DMS153 (cell line): Measurements from ENCODE around the gene TRAK1.

Source experiments
- DNase-seq: peaks from one replicate; lab custom pipeline; 2025; lab: John Stamatoyannopoulos, UW

The TRAK1 gene

DNA sequence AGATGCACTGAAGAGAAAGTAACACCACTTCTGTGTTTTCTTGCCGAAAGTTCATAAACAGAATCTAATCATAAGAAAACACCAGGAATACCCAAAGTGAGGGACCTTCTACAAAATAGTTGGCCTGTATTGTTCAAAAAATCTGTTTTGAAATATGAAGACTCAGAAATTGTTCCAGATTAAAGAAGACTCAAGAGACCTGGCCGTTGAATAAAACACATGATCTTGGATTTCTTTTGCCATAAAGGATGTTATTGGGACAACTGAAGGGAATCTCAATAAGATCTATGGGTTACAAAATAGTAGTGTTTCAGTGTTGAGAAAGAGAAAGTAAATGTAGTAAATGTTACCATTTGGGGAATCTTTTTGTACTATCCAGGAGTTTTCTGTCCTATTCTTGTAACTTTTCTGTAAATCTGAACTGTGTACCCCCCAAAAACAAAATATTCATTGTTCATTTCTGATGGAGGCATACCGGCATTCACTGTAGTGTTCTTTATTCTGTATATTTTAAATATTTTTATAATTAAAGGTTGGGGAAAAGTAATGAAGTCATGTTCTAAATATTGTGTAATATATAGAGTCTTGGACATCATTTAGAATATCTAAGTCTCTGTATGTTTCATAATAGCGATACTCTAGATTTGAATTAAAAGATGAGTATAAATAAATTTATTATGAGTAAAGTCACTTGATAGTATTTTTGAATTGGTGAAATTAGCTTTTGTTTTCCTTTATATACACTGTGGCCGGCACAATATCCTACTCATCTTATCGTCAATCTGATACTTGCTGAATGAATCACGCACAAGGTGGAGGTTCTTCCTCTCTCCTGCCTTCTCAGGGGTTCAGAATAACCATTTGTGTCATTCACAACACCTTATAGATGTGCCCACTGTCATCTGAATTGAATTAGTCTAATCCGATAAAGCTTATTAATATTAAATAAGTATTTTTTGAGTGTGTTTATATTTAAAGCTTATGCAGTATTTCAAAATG is 66.7 kb downstream of the TRAK1 start:
- DNase-seq = no peak

DNA sequence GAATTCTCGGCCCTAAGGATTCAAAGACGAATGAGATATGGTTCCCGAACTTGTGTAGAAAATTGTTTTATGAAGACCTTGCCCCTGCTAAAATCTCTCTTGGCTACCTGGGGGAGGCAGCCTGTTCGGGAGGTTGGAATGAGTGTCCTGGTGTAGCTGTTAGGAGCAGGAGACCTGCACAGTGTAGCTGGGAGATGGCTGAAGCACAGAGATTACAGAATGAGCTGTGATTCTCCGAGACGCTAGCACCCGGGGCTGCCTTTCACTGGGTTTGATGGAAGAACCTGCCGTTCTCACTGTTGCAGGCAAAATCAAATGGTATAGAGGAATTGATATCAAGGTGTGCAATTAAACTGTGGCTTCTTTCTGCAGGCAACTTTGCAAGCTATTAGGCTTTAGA is 68.0 kb downstream of the TRAK1 start:
- DNase-seq = no peak

DNA sequence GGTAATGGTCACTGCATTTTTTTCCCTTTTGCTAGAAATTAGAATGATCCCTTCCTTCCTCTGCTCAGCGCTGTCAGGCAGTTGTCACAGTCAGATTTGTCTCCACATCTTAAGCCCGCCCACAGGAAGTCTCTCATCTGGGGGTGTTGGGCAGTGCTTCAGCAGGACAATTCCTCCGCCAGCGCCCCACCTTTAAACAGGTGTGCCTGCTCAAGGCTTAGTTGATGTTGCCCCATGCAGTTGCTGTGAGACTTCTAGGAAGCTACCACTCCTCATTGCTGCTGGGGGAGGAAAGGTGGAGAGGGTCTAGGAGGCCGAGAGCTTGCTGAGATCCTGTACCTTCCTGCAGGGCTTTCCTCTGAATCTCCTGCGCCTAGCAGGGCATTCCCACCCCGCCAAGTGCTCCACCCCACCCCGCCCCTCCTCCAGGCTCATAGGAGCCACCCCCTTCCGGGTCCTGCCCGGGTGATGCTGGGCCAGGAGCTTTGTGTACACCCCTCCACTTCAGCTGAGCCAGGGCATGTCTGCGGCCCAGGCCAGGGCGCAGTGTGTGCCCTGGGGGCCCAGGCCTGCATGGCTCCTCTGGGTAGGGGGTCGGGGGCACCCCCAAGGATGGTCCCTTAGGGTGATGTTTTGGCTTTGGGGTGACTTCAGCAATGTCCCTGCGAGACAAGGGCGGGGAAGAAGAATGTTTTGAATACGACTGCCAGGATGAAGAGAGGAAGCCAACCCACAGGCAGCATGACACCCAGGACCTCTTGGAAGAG is 68.7 kb downstream of the TRAK1 start:
- peak; percentile 48 for DNase-seq

DNA sequence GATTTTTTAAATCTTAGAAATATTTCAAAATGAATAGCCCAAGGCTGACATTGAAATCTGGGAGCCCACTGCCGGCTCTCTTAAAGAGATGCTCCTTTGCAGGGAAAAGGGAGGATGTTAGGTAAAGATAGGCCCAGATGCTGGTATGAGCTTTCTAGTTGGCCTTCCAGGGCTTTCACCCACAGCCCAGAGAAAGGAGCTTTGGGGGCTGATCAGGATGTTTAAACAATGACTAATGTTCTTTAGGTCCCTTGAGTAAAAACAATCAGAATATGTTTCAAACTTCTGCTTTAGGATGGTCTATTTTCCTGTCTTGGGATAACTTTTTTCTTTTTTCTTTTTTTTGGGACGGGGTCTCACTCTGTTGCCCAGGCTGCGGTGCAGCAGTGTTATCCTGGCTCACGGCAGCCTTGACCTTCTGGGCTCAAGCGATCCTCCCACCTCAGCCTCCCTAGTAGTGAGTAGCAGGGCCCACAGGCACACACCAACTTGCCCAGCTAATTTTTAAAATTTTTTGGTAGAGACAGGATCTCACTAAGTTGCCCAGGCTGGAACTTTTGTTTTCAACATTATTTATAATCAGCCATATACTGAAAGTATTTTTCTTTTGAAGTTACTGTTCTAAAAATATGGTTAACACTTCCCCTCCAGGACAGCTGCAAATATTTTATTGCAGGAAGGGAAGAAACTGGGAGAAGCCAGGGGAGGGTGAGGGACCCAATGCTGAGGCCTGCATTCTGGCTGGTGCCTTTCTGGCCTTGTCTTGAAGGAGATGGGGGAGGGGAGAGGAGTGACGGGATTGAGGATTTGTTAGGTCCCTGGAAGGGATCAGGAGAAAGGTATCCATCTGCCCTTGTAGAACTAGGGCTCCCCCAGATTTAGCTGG is 70.1 kb downstream of the TRAK1 start:
- DNase-seq = no peak

DNA sequence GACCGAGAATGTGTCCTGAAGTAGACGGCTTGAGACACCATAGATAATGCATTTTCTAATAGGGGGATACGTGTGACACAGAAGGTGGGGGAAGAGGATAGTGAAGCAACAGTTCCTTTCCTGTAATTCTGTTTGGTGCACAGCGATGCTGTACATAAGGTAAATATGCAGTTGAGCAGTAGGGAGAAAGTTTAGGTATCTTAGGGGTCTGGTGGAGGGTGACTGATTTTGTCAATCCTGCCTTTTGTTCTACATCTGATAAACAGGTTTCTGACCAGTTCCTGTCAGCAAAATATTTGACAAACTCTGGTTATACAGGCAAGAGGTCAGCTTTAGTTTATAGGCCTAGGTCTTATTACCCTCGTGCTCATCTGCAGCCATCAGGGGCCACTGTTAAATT is 71.3 kb downstream of the TRAK1 start:
- DNase-seq = no peak

DNA sequence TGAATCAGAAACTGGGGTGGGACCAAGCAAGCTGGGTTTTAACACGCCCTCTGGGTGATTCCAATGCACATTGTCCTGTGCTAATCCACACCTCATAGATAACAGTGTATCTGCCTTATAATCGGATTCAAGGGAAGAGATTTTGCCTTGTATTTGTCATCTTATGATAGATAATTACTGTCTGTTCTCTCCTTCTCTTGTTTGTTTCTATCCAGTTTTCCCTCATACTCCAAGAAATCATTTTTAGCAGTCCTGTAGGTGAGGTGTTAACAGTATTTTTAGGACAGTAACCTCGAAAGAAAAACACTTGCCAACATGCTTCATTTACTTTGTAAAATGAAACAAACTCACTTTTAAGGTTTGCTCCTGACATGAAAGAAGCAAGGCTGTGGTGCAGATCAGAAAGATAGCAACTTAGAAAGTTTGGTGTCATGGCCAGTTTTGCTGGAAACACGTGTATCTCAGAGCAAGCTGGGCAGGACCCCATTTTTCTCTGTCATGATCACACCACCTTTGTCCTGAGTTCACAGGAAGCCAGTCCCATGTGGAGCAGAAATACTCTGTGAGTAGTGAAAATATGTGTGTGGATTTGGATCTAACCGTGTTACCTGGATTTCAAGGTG is 72.6 kb downstream of the TRAK1 start:
- DNase-seq = no peak

DNA sequence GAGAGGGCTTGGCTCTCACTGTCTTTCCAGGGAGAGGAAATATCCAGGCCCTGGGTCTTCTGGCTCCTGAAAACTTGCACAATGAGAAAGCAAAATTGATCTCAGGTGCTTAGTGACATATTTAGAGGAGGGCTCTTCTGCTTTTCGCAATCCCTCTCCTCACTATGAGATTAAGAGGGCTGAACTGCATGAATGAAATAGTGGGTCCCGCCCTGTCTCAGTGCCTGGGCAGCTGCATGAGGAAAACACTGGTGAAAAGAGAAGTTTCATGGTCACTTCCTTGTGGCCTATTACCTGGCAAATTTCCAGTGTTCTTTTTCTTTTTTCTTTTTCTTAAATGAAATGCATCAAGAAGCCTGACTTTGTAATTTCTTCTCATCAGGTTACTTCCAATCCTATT is 73.5 kb downstream of the TRAK1 start:
- DNase-seq = no peak

DNA sequence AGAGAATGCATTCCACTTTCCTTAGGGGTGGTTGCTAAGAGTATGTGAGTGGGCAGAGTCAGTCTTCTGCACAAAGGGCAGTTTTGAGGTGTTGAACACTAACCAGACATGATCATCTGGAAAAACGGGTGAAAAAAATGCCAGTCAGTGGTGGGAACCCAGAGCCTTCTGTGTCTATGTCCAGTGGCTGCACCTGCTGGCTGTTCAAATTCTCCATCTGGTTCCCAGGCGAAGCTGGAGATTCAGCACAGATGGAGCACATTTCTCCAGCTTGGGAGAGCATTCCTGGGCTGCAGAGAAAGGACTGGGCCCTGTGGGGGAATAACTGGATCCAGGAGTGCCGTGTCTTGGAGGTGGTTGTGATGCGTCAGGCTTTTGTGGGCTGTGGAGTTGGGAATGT is 74.1 kb downstream of the TRAK1 start:
- DNase-seq = no peak

DNA sequence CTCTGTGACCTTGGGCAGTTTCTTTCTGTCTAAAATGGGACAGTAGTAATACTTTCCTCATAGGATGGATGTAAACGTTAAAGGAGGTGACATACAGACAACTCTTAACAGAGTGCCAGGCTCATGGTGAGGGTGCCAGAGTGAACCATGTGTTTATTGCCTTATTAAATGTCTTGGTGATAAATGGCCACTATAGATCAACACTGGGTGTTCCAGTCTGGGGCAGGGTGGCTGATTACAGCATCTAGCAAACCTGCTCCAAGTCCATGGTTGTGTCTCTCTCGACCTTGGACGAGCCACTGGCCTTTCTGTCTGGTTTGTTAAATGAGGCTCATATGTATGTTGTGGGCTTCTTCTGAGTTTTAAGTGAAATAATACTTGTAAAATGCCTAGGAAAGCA is 75.1 kb downstream of the TRAK1 start:
- DNase-seq = no peak

DNA sequence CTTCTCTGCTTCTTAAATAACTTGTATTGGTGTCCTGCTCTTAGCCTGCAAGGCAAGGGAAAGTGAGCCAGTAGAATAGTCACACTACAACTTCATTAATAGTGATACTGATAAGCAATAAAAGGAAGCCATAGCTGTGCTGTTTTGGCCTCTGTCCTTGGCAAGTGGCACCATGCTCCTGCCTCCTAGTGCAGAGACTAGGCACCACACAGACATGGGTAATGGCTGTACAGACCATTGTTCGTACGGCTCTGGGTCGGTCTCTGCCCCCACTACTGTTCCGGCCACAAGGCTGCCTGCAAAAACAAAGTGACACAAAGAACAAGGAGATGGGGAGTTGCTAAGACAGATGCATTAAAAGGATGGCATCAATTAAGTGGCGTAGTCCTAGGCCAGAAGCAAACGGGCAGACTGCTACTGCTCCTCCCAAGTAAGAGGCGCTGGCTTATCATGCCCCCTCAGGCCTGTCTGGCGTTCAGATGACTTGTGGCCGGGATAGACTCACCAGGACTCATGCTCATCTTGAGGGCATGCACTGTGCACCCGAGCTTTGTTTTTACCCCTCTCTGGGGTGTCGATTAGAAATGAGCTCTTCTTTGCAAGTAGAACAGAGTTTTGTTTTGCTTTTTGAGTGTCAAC is 75.6 kb downstream of the TRAK1 start:
- no peak for DNase-seq

DNA sequence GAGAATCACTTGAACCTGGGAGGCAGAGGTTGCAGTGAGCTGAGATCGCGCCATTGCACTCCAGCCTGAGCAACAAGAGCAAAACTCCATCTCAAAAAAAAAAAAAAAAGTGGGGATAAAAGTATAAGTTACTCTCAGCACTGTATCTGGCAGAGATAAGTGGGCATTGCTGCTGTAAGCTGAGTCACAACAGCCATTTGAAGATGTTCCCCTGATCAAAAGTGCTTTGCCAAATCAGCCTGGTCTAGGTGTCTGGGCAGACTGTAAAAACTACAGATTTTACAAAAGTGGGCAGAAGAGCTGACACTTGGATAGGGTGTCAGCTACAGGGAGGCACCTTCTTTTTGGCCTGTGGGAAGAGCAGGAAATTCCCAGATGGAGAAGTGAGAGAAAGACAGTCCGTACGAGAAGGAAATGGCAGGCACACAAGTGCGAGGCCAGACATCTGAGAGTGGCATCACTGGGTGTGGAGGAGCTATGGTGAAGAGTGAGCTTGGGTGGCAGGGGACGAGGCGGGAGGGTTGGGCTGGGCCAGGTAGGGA is 78.5 kb downstream of the TRAK1 start:
- DNase-seq = no peak

DNA sequence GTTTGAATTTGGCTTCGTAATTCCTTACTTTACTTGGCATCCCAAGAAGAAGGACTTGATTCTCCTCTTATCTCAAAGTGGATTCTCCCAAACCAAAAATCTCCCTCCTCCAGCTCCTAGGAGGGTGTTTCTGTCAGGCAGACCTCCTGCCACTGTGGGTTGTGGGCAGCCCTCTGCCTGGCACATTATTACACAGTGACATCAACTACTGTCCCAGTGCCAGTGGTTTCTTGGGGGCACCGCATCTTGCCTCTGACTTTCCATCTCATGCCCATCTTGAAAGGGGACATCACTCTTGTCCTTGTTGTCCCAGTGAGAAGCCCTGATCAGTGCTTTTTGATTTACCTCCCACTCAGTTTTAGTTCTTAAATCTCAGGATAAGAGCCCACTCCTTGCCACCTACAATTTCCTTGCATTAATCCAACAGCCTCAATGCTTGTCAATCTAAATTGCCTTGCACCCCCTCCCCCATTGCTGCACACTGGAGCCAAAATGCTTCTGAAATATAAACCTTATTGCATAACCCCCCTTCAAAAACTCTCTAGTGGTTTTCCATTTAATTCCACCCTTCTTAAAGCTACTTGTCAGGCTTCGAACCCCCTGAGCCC is 81.0 kb downstream of the TRAK1 start:
- DNase-seq = no peak

DNA sequence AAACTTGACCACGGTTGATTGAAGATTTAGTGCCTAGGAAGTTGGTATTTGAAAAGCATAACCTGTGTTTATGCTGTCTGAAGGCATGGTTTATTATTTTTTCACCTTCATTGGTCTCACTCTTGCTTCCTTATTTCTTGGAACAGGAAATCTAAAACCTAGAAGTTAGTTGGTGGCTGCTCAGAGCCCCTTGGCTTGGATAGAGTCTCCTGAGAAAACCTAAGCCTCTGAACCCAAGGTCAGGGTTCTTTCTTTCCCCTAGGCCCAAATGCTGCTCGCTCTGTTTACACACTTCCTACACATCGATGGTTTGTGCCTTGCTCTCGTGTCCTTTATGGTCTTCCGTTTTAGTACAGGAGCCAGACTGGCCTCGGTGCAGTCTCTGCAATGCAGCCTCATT is 82.2 kb downstream of the TRAK1 start:
- DNase-seq = no peak

DNA sequence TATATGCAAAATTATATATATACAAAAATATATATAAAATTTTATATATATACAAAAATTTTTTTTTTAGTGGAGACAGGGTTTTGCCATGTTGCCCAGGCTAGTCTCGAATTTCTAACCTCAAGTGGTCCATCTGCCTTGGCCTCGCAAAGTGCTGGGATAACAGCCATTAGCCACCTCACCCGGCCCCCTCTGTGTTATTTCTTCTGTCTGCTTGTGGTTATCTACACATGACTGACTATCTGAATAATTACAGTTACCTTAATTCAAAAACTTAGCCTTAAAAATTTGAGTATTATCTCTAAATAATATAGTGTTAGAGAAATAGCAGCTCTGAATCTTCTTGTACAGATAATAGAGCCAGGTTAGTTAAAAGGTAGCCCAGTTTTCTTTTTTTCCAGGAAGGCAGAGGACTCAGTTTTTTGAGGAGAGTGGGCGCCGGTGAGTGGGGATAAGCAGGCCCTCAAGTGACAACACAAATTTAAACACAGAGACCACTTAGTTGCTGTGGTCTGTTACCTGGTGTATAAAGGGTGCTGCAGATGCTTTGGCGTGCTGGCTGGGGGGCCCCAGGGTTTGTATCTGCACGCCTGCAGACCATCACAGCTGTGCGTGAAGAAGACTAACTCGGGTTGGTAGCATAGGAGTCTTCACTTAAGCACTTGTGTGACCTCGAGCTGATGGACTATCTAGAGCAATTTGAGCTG is 83.7 kb downstream of the TRAK1 start:
- DNase-seq = no peak

DNA sequence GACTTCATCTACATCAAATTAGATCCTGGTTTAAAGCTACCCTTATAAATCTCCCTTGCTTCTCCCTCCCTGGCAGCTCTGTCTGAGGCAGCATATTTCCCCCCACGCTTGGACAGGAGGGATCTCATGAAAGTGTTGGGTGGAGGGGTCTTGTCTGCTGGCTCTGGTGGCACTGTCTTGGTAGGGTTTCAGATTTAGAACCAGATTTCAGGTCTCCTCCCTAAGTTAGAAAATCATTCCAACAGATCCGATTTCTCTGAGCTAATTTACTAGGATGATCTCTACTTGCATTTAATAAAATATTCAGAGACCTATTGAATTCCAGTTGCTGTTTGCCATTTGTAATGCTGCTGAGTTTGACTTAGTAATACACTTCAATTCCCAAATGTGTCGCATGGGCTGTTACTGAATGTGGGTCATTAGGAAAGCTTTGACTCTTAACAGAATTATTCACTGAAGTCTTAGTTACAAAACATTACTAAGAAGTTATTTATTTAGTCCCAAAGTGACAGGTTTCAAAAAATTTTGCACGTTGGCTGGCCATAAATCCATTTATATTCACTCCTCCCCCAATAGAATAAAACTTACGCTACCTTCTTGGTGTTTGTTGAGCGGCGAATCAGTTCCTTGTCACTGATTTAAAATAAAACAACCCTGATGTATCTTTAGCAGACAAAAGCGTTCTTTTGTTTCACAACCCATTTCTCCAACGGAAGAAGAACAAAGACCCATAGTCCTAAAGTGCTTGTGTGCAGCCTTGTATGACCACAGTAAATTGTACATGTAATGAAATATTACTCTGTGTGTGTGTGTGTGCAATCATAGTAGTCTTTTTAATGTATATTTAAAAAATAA is 84.5 kb downstream of the TRAK1 start:
- DNase-seq = no peak

DNA sequence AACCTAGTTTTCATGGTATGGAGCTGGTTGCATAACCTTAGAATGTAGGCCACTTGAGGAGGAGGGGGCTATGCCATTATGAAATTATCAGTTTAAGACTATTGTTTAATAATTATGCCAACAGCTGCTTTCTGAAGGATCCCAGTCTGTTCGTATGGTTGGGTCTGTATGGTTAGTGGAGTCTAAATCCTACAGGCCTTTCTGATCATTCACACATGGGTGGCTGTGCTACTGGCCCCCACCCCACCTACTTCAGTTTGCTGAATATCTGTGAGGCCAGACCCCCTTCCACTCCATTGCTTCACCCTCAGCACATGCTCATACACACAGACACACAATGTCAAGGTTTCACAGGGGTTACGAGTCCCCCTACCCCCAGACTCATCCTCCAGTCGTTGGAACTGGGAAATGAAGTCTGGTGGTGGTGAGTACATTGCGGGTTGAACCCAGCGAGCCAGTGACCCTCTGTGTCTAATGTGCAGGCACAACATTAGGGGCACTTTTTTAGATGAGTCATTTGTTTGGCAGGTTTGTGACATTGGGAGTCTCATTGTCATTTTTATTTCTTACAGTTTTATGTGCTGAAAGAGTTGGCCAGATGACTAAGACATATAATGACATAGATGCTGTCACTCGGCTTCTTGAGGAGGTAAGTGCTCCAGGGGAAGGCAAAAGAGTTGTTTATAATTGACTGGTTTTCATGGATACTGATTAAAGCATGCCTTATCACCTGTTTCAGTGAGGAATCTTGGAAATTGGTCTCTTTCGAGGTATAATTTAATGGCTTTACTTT is 85.3 kb downstream of the TRAK1 start:
- no peak for DNase-seq

DNA sequence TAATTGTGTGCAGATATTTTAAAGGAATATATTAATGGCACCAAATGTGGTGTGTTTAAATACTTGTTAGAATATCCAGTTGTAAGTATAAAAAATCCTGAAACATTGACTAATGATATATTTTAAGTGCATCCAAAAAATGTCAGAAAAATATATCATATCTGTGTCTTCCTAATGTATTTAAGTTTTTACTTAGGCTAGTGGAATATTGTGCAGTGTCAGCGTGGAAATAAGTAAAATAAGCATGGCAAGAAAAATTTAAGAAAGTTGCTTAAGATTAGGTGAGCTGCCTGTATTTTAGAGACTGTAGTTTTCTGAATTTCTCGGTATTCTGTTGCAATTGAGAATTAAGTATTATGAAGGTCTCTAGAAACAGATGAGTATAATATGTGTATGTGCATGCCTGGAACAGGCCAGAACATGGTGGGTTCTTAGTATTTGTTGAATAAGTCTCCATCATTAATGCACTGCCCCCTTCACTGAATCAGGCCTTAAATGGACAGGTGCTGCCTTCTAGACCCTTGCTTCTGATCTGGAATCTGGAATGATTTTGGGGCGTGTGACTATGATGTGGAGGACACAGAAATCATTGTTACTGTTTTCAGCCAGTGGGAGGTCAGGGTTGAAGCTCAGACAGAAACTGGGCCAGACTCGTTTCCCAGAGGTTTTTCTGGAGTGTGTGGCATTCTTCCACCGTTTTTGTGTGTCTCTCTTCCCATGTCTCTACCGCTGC is 86.1 kb downstream of the TRAK1 start:
- DNase-seq = no peak
